HEK293 (cell line): ENCODE results near the gene MIS12.
A peak's percentile ranks its signal among the peaks of the same experiment; 100 is the strongest.

Experiments
- CTCF ChIA-PET: fragments of 350-600 bp; formaldehyde crosslinking; extraction: SDS; loops from one replicate; lab custom pipeline; 2021; ENCODE audit warnings: antibody characterized with exemption; lab: Yijun Ruan, JAX
- POLR2A ChIA-PET: fragments of 300-600 bp; formaldehyde crosslinking; extraction: SDS; loops from one replicate; lab custom pipeline; 2020; ENCODE audit warnings: antibody characterized with exemption, inconsistent platforms; lab: Yijun Ruan, JAX
- H3K27ac ChIP-seq: fragments of 200-500 bp; sonication (Bioruptor generic); 2 replicates; pipeline ENCODE4 v1.5.1; 2014; ENCODE audit warnings: low read depth, low read length, control low read depth, inconsistent platforms; ENCODE audit errors: extremely low read depth
- H3K36me3 ChIP-seq, 2 experiments: fragments of 200-500 bp in 1 of 2; sonication (Bioruptor generic) in 1 of 2; 1 replicate in 1 of 2; 2 replicates in 1 of 2; pipeline ENCODE4 v1.5.1; 2014 to 2017; ENCODE audit warnings: inconsistent platforms in 2 of 2, low read length in 2 of 2; ENCODE audit not compliant: control insufficient read depth in 2 of 2, insufficient read depth in 1 of 2
- H3K4me1 ChIP-seq: fragments of 200-500 bp; sonication (Bioruptor generic); 2 replicates; pipeline ENCODE4 v1.5.1; 2014; ENCODE audit warnings: mild to moderate bottlenecking, low read length, inconsistent platforms; ENCODE audit not compliant: control insufficient read depth, insufficient read depth
- H3K4me3 ChIP-seq: 2 replicates; pipeline ENCODE4 v1.5.1; 2011; ENCODE audit warnings: low read depth, mild to moderate bottlenecking, control low read depth, low read length, moderate library complexity
- H3K9me3 ChIP-seq: fragments of 200-500 bp; sonication (Bioruptor generic); 2 replicates; pipeline ENCODE4 v1.5.1; 2014; ENCODE audit warnings: low read depth, low read length, inconsistent platforms; ENCODE audit not compliant: control insufficient read depth, insufficient read depth
- BCL11B ChIP-seq: fragments of 450-650 bp; formaldehyde crosslinking; IDR thresholded peaks from 2 replicates; pipeline ENCODE4 v1.5.1; 2016; ENCODE audit warnings: low read depth, missing biosample characterization, missing genetic modification characterization
- BCL6B ChIP-seq: fragments of 450-650 bp; formaldehyde crosslinking; IDR thresholded peaks from 2 replicates; pipeline ENCODE4 v1.5.1; 2017; ENCODE audit warnings: missing biosample characterization, missing genetic modification characterization
- CTCF ChIP-seq: fragments of 450-650 bp; formaldehyde crosslinking; IDR thresholded peaks from 2 replicates; pipeline ENCODE4 v1.5.1; 2016; ENCODE audit warnings: missing biosample characterization, missing genetic modification characterization
- EGR2 ChIP-seq: fragments of 450-650 bp; formaldehyde crosslinking; IDR thresholded peaks from 2 replicates; pipeline ENCODE4 v1.5.1; 2016; ENCODE audit warnings: low read depth, missing biosample characterization, missing genetic modification characterization
- HOXC10 ChIP-seq: sonication (generic); formaldehyde crosslinking; IDR thresholded peaks from 2 replicates; pipeline ENCODE4 v1.8.1; 2023; ENCODE audit warnings: mild to moderate bottlenecking, missing genetic modification reagents
- PRDM1 ChIP-seq: fragments of 450-650 bp; formaldehyde crosslinking; IDR thresholded peaks from 2 replicates; pipeline ENCODE4; 2016; ENCODE audit warnings: missing biosample characterization, missing genetic modification characterization
- YY2 ChIP-seq: fragments of 450-650 bp; formaldehyde crosslinking; IDR thresholded peaks from 2 replicates; pipeline ENCODE4 v1.5.1; 2016; ENCODE audit warnings: missing biosample characterization, missing genetic modification characterization
- ZBTB17 ChIP-seq: fragments of 450-650 bp; formaldehyde crosslinking; IDR thresholded peaks from 2 replicates; pipeline ENCODE4 v1.5.1; 2016; ENCODE audit warnings: missing biosample characterization, missing genetic modification characterization
- ZBTB48 ChIP-seq: fragments of 450-650 bp; formaldehyde crosslinking; IDR thresholded peaks from 2 replicates; pipeline ENCODE4 v1.5.1; 2016; ENCODE audit warnings: missing biosample characterization, missing genetic modification characterization
- ZFP37 ChIP-seq: fragments of 450-650 bp; formaldehyde crosslinking; IDR thresholded peaks from 2 replicates; pipeline ENCODE4 v1.5.1; 2016; ENCODE audit warnings: missing biosample characterization, missing genetic modification characterization
- ZNF10 ChIP-seq: fragments of 450-650 bp; formaldehyde crosslinking; IDR thresholded peaks from 2 replicates; pipeline ENCODE4 v1.5.1; 2017; ENCODE audit warnings: missing biosample characterization, missing genetic modification characterization
- ZNF184 ChIP-seq: fragments of 450-650 bp; IDR thresholded peaks from 2 replicates; pipeline ENCODE4 v1.5.1; 2018; ENCODE audit warnings: missing biosample characterization, mild to moderate bottlenecking, missing genetic modification characterization
- ZNF2 ChIP-seq: fragments of 450-650 bp; formaldehyde crosslinking; IDR thresholded peaks from 2 replicates; pipeline ENCODE4 v1.5.1; 2016; ENCODE audit warnings: missing biosample characterization, missing genetic modification characterization
- ZNF239 ChIP-seq: fragments of 450-650 bp; formaldehyde crosslinking; IDR thresholded peaks from 2 replicates; pipeline ENCODE4 v1.5.1; 2016; ENCODE audit warnings: missing biosample characterization, missing genetic modification characterization
- ZNF398 ChIP-seq: fragments of 450-650 bp; formaldehyde crosslinking; IDR thresholded peaks from 2 replicates; pipeline ENCODE4 v1.5.1; 2017; ENCODE audit warnings: missing biosample characterization, missing genetic modification characterization
- ZNF529 ChIP-seq: fragments of 450-650 bp; formaldehyde crosslinking; IDR thresholded peaks from 2 replicates; pipeline ENCODE4 v1.5.1; 2017; ENCODE audit warnings: missing genetic modification characterization, missing biosample characterization; ENCODE audit not compliant: insufficient replicate concordance
- ZNF548 ChIP-seq: fragments of 450-650 bp; formaldehyde crosslinking; IDR thresholded peaks from 2 replicates; pipeline ENCODE4 v1.5.1; 2016; ENCODE audit warnings: missing biosample characterization, missing genetic modification characterization
- ZNF555 ChIP-seq: fragments of 450-650 bp; formaldehyde crosslinking; conservative IDR thresholded peaks from 2 replicates; pipeline ENCODE4 v1.5.1; 2017; ENCODE audit warnings: missing biosample characterization, mild to moderate bottlenecking, missing genetic modification characterization, inconsistent platforms
- ZNF600 ChIP-seq: fragments of 450-650 bp; formaldehyde crosslinking; IDR thresholded peaks from 2 replicates; pipeline ENCODE4 v1.5.1; 2016; ENCODE audit warnings: missing biosample characterization, missing genetic modification characterization
- ZNF626 ChIP-seq: fragments of 450-650 bp; sonication (Bioruptor Pico); formaldehyde crosslinking; IDR thresholded peaks from 2 replicates; pipeline ENCODE4 v1.5.1; 2018; ENCODE audit warnings: missing biosample characterization, missing genetic modification characterization, inconsistent platforms
- ZNF701 ChIP-seq: fragments of 450-650 bp; formaldehyde crosslinking; IDR thresholded peaks from 2 replicates; pipeline ENCODE4 v1.5.1; 2016; ENCODE audit warnings: missing biosample characterization, missing genetic modification characterization
- ZNF843 ChIP-seq: fragments of 450-650 bp; formaldehyde crosslinking; IDR thresholded peaks from 2 replicates; pipeline ENCODE4 v1.5.1; 2016; ENCODE audit warnings: missing biosample characterization, missing genetic modification characterization
- ZSCAN16 ChIP-seq: fragments of 450-650 bp; formaldehyde crosslinking; IDR thresholded peaks from 2 replicates; pipeline ENCODE4 v1.5.1; 2016; ENCODE audit warnings: missing biosample characterization, missing genetic modification characterization
- ZSCAN18 ChIP-seq: fragments of 450-650 bp; formaldehyde crosslinking; IDR thresholded peaks from 2 replicates; pipeline ENCODE4 v1.5.1; 2016; ENCODE audit warnings: missing biosample characterization, missing genetic modification characterization

Gene MIS12

GRCh38 chr17:5486206-5487124, at the start of gene MIS12 (continued):
- TF ChIP-seq ZSCAN16 (peak; percentile 59; the same call in 1 of the 2 replicates), ZNF10 (tag by site-specific recombination) (no peak), ZBTB48 (tag by site-specific recombination) (peak; percentile 74; the same call in 1 of the 2 replicates), ZNF843 (tag by site-specific recombination) (peak; percentile 70; the same call in 1 of the 2 replicates), ZNF555 (tag by site-specific recombination) (no peak), ZFP37 (tag by site-specific recombination) (peak; percentile 61; the same call in 1 of the 2 replicates), ZNF600 (tag by site-specific recombination) (peak; percentile 92), BCL6B (tag by site-specific recombination) (no peak), ZNF626 (tag by site-specific recombination) (no peak), HOXC10 (CRISPR knock-in tag) (peak; percentile 96), ZNF184 (tag by site-specific recombination) (peak; percentile 31; the same call in 1 of the 2 replicates), ZNF529 (tag by site-specific recombination) (no peak), ZNF398 (no peak), ZNF239 (no peak), EGR2 (no peak; the same call in 1 of the 2 replicates), BCL11B (no peak), ZNF548 (tag by site-specific recombination) (no peak), ZNF701 (no peak), CTCF (tag by site-specific recombination) (no peak), ZBTB17 (peak; percentile 92), ZNF2 (tag by site-specific recombination) (peak; percentile 88)

- peaks cover 41 to 68% of the 10 kb centered on the region in 2 experiments for H3K36me3 ChIP-seq
- CTCF ChIA-PET, result interaction anchor here (0.6 to 3.7 kb wide), 11 partner anchors 8 to 140 kb away, joined by 3 to 26 read pairs (median 7); partner anchors contain the start of gene DHX33
- TF ChIP-seq PRDM1 (tag by site-specific recombination) (peak; percentile 61; the same call in 1 of the 2 replicates), YY2 (no peak), ZSCAN18 (tag by site-specific recombination) (no peak)
- TF ChIP-seq, all 188 proteins: peak for 1
- peak overlapping the region; percentile 94 for H3K27ac ChIP-seq
- POLR2A ChIA-PET, result interaction anchor here (0.9 to 1.4 kb wide), 2 partner anchors 18 to 47 kb away, joined by 3 read pairs; partner anchors contain the start of genes NUP88 and RPAIN
- H3K9me3 ChIP-seq, result no peaks in the 10 kb centered on the region
- H3K4me1 ChIP-seq, result no peaks in the 10 kb centered on the region
- peak overlapping the region; percentile 90 for H3K4me3 ChIP-seq
These were observed 48.5 kb upstream of the MIS12 start for GRCh38 chr17:5437721-5438317.
